Measurements from ENCODE around the gene SLC30A9. TPM values are rescaled to one million over a fixed set of nuclear protein-coding genes. Genes with fewer than 3 reads are reported as not detected.

Gene SLC30A9
- total RNA-seq, 1 donor from 2014 or later = 43.0 TPM

GRCh38 chr4:41998019-41998418 lies 7.7 kb downstream of the SLC30A9 start:
- no peak for DNase-seq (ENCODE audit: extremely low read depth, low read depth, low spot score)

DNA sequence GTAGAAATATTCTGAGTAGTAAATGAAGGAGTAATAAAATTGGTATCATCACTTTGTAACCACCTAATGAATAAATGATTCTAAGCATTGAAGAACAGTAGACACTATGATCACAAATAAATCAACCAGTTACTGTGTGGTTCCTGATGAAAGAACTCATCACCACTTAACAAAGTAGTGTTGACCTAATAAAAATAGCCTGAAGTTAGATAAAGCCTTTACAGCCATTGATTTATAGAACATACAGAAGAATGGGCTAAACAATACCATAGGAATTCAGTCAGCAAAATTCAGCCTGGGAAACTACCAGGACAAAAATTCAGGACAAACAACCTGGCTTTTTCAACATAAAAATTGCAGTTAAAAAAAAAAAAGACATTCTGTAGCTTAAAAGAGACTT lies 9.0 kb downstream of the SLC30A9 start:
- no peak for DNase-seq (ENCODE audit: extremely low read depth, low read depth, low spot score)

DNA sequence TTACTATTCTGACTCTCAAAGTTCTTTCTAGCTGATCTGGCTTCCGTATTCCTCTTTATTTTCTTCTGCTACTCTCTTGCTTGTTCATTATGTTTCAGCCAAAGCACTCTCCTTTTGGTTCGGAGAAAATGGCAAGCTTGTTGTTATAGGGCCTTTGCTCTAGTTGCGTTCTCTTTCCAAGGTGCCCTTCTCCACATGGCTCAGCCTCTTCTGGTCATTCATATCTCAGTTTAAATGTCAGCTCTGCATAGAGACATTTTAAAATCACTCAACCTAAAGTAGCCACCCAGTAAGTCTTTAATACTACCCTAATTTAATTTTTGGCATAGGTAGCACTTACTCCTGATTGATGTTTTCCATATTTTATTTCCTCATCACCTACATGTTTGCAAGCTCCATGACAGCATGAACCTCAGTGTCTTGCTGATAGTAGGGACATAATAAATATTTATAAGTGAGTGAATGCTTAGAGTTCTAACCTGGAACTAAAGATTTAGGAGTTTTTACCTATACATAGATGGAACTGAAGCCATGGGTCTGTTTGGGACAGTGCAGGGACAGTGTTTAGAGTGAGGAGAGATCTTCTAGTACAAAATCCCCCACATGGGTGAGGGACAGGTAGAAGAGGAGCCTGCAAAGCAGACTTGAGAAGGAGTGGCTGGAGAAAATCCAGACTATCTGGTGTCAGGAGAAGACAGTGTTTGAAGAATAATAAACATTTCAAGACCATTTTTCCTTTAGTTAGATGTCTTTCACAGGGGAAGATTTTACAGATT lies 17.9 kb downstream of the SLC30A9 start:
- no peak for DNase-seq (ENCODE audit: extremely low read depth, low read depth, low spot score)

DNA sequence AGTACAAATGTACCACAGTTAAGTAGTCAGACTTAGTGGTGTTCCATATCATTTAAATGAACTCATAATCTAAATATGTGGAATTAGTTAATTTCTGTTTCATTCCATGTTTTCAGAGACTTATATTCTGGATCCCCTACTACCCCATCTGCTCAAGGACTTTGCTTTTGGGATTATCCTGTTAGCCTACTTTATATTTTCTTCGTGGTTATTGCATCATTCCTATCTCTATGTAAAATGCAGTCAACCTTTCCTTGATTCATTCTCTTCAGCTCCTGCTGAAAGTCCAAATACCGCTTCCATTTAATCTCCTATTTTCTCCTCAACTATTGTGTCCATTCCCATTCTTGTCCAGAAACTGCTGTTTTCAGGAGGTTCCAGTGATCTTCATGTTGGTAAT lies 25.1 kb downstream of the SLC30A9 start:
- DNase-seq (ENCODE audit: extremely low read depth, low read depth, low spot score) = no peak

GRCh38 chr4:42018451-42018850 lies 28.1 kb downstream of the SLC30A9 start:
- no peak for DNase-seq (ENCODE audit: extremely low read depth, low read depth, low spot score)

DNA sequence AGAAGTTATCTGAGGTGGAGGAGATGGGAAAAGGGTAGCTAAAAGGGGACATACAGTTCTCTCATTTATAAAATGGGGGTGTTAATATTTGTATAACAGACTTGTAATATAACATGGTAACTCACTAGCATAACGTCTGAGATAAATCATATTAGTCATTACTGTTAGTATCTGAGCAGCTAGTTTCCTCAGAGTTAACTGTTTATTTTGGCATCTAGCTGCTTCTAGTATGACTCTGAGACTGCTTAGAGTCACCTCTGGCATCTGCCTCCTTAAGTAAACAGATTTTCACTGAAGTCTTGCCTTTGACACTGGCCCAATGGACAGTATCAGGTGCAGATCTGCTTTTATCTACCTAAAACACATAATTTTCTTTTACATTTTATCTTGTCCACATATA lies 58.1 kb downstream of the SLC30A9 start:
- peak; percentile 44 for DNase-seq (ENCODE audit: extremely low read depth, low read depth, low spot score)

DNA sequence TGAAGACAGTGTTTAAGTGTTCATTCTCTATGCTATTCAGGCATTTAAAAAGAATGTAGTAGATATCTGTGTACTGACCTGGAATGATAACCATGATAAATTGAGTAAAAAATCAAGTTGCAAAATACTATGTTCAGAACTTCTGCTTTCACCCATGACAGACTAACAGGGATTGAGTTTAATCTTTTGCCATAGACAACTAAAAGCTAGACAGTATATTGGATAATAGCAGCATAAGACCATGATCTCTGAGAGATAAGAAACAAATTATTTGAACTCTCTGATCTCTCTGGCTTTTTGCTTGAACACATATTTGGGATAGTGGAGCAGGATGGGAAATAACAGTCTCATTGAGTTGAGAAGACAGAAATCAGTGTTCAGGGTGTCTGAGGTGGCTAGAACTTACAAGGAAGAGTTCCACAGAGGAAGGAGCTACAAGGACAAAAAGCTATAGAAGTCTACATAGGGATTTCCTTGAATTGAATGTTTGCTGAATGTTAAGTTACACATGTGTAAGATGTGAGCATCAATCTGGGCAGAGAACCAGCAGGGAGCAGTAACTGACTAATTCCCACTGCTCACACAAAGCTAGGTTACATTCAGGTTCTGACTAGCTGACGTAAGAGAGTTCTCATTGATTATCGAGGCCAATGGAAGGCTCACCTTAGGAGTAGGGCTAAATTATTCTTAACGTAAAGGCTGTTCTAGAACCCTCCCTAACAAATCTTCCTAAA lies 60.4 kb downstream of the SLC30A9 start:
- DNase-seq (ENCODE audit: extremely low read depth, low read depth, low spot score) = no peak

DNA sequence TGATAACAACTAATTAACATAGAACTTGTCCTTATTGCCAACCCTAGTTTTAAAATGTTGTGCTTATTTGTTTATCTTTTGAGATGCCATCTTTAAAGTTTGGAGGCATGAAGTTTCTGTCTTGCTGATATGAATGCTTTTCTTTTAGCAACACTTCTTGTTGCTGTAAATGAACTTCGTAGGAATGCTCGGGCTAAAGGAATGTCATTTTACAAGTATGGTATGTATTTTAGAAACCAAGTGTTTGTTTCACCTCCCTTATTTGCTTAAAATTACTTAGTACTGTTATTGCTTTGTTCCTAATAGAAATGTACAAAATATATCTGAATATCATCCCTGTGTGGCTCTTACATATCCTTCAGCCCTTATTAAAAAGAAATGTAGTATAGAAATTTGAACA lies 76.1 kb downstream of the SLC30A9 start:
- DNase-seq (ENCODE audit: extremely low read depth, low read depth, low spot score) = no peak

DNA sequence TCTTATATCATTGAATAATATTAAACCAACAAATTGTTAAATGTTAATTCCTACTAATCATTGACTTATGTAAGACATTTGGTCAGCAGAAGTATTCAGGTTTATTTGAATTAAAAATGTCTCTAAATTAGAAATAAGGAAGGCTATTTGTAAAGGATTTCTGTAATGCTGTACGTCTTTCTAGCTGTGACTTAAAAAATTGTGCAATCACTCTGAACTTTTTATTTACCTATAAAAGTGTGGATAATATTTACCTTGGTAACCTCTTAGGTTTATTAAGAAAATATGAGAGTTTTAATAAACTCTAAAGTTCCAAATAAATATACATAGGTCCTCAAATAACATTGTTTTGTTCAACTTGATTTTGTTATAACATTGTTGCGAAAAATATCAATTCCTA lies 76.9 kb downstream of the SLC30A9 start:
- DNase-seq (ENCODE audit: extremely low read depth, low read depth, low spot score) = no peak

GRCh38 chr4:42070463-42070862 lies 80.1 kb downstream of the SLC30A9 start:
- DNase-seq (ENCODE audit: extremely low read depth, low read depth, low spot score) = no peak

DNA sequence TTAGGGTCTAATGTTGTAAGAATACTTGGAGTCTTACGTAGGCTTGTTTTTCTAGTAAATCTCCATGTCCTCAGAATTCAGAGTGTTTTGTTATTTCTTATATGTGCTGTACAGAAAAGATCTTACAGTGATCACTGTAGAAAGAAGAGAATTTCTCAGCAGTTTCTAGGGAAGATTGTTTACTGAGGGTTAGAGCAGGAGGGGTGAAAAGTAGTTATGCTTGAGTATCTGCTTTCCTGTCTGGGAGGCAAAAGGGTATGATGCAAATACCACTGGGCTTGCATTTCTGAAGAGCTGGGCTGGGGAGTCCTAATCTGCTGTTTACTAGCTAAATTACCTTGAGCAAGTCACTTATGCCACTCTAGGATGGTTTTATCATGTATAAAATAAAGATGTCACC lies 84.0 kb downstream of the SLC30A9 start:
- no peak for DNase-seq (ENCODE audit: extremely low read depth, low read depth, low spot score)

GRCh38 chr4:42078184-42078801 lies 88.0 kb downstream of the SLC30A9 start:
- DNase-seq (ENCODE audit: extremely low read depth, low read depth, low spot score) = no peak

- DNase-seq (ENCODE audit: extremely low read depth, low read depth, low spot score) = no peak
Measured at GRCh38 chr4:42080306-42080705, 90.0 kb downstream of the SLC30A9 start.

DNA sequence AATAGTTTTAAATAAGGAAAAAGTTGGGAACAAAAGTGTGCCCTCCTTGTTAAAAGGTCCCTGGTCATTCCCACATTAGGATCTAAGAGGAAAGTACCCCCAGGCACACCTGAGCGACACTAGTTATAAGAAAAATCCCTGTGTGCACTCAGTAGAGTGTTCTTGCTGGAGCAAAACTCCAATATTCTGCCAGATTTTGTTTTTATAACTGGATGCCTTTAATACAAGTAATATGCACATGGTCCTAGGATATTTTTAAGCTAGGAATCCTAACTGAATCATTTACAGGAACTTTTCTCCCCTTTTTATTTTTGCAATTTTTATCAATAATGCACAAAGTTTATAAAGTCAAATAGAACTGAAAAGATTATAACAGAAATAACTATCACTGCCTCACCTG lies 93.5 kb downstream of the SLC30A9 start:
- no peak for DNase-seq (ENCODE audit: extremely low read depth, low read depth, low spot score)

DNA sequence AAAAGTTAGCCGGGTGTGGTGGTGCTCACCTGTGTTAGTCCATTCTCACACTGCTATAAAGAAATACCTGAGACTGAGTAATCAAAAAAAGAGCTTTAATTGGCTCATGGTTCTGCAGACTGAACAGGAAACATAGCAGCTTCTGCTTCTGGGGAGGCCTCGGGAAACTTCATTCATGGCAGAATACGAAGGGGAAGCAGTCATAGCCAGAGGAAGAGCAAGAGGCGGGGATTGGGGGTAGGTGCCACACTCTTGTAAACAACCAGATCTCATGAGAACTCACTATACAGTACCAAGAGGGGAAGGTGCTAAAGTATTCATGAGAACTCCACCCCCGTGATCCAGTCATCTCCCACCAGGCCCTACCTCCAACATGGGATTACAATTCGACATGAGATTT lies 98.1 kb downstream of the SLC30A9 start:
- DNase-seq (ENCODE audit: extremely low read depth, low read depth, low spot score) = no peak

DNA sequence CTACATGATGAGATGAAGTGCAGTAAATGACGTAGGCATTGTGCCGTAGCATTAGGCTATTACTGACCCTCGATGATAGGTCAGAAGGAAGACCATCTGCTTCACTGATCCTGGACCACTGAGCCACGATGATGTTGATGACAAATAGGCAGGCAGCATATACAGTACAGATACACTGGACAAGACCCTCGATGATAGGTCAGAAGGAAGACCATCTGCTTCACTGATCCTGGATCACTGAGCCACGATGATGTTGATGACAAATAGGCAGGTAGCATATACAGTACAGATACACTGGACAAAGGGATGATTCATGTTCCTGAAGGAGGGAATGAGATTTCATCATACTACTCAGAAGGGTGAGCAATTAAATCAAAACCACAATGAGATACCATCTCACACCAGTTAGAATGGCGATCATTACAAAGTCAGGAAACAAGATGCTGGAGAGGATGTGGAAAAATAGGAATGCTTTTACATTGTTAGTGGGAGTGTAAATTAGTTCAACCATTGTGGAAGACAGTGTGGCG lies 111.2 kb downstream of the SLC30A9 start:
- DNase-seq (ENCODE audit: extremely low read depth, low read depth, low spot score) = no peak

GRCh38 chr4:42104521-42104920 lies 114.2 kb downstream of the SLC30A9 start:
- DNase-seq (ENCODE audit: extremely low read depth, low read depth, low spot score) = no peak

DNA sequence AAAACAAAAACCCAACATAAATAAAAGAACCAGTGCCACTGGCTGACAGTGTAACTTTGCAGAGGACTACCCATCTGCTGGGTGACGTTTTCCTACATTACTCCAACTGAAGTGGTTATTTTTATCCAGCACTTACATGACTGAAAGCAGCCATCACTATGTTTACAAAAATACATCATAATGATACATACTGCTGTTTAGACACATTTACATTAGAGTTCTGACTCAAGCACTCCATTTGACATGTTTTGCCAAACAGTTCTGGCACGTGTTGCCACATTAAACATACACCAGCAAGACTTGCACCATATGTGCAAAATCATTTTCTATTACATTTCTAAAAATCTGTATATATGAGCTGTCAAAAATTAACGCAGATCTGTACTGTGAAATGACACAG lies 122.5 kb downstream of the SLC30A9 start:
- DNase-seq (ENCODE audit: extremely low read depth, low read depth, low spot score) = no peak

- no peak for DNase-seq (ENCODE audit: extremely low read depth, low read depth, low spot score)
Measured at GRCh38 chr4:42119886-42120285, 129.6 kb downstream of the SLC30A9 start.

DNA sequence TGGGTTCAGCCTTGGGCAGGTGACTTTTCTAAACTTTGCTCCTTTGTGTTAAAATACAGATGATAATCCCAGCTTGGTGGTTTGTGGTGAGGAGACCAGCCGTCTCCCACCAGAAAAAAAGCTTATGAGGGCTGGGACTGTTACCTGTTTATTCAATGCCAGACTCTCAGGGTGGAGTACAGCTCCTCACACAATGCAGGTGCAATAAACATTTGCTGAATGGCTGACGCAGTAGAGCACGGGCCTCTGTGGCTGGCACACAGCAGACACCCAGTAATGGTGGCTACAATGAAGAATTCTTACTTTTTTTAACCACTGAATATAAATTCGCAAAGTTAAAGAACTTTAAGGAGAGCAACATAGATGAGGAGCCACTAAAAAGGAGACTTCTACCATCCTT lies 131.9 kb downstream of the SLC30A9 start:
- no peak for DNase-seq (ENCODE audit: extremely low read depth, low read depth, low spot score)

DNA sequence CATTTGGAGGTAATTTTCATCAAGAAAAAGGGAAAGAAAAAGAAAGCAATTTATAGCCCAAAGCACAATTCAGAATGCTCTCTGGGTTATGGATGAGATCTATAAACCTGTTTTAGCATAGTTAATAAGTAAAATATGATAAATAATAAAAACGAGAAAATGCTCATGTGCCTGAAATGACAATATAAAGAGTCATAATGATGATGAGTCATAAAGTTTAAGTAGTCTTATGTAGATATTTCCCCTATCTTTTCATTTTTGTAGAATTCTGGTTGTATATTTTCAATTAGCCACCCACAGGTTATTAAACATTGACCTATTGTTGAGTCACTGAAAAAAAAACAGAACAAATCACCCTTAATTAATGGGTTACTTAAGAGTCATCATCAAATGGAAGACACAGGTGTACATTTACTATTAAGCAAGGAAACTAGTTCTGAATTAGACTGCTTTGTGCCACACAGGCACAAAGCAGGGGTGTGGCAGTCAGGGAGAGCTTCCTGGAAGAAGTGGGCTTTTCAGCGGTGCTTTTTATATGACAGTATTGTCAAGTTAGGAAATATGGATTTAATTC lies 132.8 kb downstream of the SLC30A9 start:
- no peak for DNase-seq (ENCODE audit: extremely low read depth, low read depth, low spot score)
